ENCODE data around the gene FBXW5. TPM values are rescaled to one million over a fixed set of nuclear protein-coding genes. Genes with fewer than 3 reads are reported as not detected.

FBXW5 gene
- total RNA-seq, 2 experiments from 2014 or later: 63.3 to 89.6 TPM

DNA sequence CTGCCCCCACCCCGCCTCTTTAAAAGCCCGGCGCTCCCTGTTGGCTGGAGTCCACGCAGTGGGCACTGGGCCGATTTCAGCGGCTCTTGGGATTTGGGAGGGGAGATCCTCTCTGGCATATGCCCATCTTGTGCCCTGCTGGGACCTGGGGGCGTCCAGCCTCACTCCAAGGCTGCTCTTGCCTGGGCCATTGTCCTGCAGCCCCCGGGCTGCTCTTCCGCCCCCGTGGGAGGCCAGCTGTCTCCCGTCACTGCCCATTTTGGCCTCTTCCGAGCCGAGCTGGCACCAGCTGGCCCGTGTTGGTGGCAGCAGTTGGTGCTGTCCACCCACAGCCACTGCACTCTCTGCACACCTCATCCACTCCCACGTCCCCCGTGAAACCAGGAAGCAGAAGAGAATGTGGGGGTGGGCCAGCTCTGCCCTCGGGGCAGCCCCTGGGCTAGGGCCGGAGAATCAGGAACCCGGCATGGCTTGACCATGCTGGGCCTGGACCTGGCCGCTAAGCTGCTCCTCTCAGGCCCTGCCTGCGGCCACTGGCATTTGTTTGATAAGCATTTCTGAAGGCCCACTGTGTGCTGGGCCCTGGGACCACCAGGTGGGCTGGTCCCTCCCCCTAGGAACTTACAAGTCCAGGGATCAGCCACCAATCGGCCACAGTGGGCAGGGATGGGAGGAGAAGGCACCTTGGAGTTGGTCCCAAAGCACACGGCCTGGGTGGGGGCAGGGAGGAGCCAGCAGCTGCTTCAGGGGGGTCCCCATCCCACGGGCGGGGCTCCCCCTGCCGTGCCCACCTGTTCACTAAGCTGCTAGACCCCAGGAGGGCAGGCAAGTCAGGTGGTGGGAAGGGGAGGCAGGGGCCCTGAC is 2.7 kb upstream of the FBXW5 start:
- H3K27ac ChIP-seq (ENCODE audit: low read depth, low read length, poor library complexity, severe bottlenecking): no peak overlapping the region
- peaks cover 10% of the 10 kb centered on the region for H3K36me3 ChIP-seq (ENCODE audit: insufficient read depth, low read length)
- no peak overlapping the region for H3K4me3 ChIP-seq (ENCODE audit: low read depth, low read length, poor library complexity, severe bottlenecking)
- H3K79me2 ChIP-seq (ENCODE audit: insufficient read depth, low read depth, low read length): peaks cover 10% of the 10 kb centered on the region; the same call in 1 of the 2 replicates
- H3K9me3 ChIP-seq (ENCODE audit: low read length): no peaks in the 10 kb centered on the region
- TF ChIP-seq, protein P1, sequence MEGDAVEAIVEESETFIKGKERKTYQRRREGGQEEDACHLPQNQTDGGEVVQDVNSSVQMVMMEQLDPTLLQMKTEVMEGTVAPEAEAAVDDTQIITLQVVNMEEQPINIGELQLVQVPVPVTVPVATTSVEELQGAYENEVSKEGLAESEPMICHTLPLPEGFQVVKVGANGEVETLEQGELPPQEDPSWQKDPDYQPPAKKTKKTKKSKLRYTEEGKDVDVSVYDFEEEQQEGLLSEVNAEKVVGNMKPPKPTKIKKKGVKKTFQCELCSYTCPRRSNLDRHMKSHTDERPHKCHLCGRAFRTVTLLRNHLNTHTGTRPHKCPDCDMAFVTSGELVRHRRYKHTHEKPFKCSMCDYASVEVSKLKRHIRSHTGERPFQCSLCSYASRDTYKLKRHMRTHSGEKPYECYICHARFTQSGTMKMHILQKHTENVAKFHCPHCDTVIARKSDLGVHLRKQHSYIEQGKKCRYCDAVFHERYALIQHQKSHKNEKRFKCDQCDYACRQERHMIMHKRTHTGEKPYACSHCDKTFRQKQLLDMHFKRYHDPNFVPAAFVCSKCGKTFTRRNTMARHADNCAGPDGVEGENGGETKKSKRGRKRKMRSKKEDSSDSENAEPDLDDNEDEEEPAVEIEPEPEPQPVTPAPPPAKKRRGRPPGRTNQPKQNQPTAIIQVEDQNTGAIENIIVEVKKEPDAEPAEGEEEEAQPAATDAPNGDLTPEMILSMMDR (conservative IDR thresholded peaks at IDR 0.05; ENCODE audit: low read length): no peak
- TF ChIP-seq EZH2phosphoT487 (IDR thresholded peaks at IDR 0.05; ENCODE audit: borderline replicate concordance, low read depth, low read length): no peak
- intact Hi-C loops (cut with micrococcal nuclease; ENCODE audit: unreplicated experiment): no loop called here
- ChIA-PET POLR2A (interaction anchor here (1.3 to 1.9 kb wide), 2 partner anchors 87 to 157 kb away, joined by 3 to 4 read pairs; partner anchors contain the start of gene TMEM141), CTCF (ENCODE audit: unreplicated experiment) (interaction anchor here (0.6 to 1.9 kb wide), 3 partner anchors 82 to 288 kb away, joined by 3 to 8 read pairs (median 3); no protein-coding TSS in a partner anchor)
- BruUV-seq (replicated peaks): no TSS peak
- H2AFZ ChIP-seq (ENCODE audit: low read length): no peak overlapping the region
- no peak overlapping the region for H3K4me2 ChIP-seq (ENCODE audit: low read length)
- no peak for DNase-seq (ENCODE audit: low spot score)
- H3K4me1 ChIP-seq (ENCODE audit: insufficient read depth, low read length, poor library complexity, severe bottlenecking): peaks cover 36% of the 10 kb centered on the region
- H4K20me1 ChIP-seq (ENCODE audit: insufficient read depth, low read length): no peaks in the 10 kb centered on the region
- H3K9me2 ChIP-seq (ENCODE audit: insufficient read depth, low read length): no peaks in the 10 kb centered on the region

DNA sequence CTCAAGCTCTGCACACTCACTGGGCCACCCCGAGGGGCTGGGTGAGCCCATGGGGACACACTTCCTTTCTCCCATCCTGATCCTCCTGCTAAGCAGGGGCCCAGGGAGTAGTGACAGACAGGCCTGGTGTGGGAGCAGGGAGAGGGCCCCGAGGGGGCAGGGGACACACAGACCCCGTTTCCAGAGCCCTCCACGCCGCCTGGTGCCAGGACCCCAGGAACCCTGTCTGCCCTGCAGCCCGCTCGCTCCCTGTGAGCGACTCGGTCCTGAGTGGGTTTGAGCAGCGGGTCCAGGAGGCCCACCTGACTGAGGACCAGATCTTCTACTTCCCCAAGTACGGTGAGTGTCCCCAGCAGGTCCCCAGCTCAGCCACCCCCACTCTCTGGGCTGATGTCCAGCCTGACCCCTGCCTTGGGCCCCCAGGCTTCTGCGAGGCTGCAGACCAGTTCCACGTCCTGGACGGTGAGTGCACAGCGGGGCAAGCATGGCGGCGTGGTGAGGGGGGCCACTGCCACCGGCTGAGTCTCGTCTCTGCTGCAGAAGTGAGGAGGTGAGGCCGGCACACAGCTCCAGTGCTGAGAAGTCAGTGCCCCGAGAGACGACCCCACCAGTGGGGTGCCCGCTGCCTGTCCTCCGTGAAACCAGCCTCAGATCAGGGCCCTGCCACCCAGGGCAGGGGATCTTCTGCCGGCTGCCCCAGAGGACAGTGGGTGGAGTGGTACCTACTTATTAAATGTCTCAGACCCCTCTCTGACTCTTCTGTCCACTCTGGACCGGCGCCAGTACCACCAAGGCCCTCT is 1.9 kb upstream of the FBXW5 start:
- no peak for TF ChIP-seq EZH2phosphoT487 (IDR thresholded peaks at IDR 0.05; ENCODE audit: borderline replicate concordance, low read depth, low read length)
- TF ChIP-seq, protein P1 (conservative IDR thresholded peaks at IDR 0.05; ENCODE audit: low read length): no peak
- CTCF ChIA-PET (ENCODE audit: unreplicated experiment): no interaction called here
- POLR2A ChIA-PET: no interaction called here
- Histone ChIP-seq H3K4me2 (ENCODE audit: low read length) (no peak overlapping the region), H3K79me2 (ENCODE audit: insufficient read depth, low read depth, low read length) (peaks cover 10% of the 10 kb centered on the region; the same call in 1 of the 2 replicates), H3K9me2 (ENCODE audit: insufficient read depth, low read length) (no peaks in the 10 kb centered on the region), H3K9me3 (ENCODE audit: low read length) (no peaks in the 10 kb centered on the region), H3K4me3 (ENCODE audit: low read depth, low read length, poor library complexity, severe bottlenecking) (no peak overlapping the region), H3K4me1 (ENCODE audit: insufficient read depth, low read length, poor library complexity, severe bottlenecking) (peaks cover 36% of the 10 kb centered on the region), H4K20me1 (ENCODE audit: insufficient read depth, low read length) (no peaks in the 10 kb centered on the region), H2AFZ (ENCODE audit: low read length) (no peak overlapping the region), H3K27ac (ENCODE audit: low read depth, low read length, poor library complexity, severe bottlenecking) (no peak overlapping the region), H3K36me3 (ENCODE audit: insufficient read depth, low read length) (peaks cover 18% of the 10 kb centered on the region)
- DNase-seq (ENCODE audit: low spot score): no peak
- BruUV-seq (replicated peaks): no TSS peak
- intact Hi-C loops (cut with micrococcal nuclease; ENCODE audit: unreplicated experiment): no loop called here
